Measurements from ENCODE around the gene NUDT15. TPM values are rescaled to one million over a fixed set of nuclear protein-coding genes. Genes with fewer than 3 reads are reported as not detected.

Gene NUDT15
- total RNA-seq, 1 donor from 2014 or later: 17.5 TPM

DNA sequence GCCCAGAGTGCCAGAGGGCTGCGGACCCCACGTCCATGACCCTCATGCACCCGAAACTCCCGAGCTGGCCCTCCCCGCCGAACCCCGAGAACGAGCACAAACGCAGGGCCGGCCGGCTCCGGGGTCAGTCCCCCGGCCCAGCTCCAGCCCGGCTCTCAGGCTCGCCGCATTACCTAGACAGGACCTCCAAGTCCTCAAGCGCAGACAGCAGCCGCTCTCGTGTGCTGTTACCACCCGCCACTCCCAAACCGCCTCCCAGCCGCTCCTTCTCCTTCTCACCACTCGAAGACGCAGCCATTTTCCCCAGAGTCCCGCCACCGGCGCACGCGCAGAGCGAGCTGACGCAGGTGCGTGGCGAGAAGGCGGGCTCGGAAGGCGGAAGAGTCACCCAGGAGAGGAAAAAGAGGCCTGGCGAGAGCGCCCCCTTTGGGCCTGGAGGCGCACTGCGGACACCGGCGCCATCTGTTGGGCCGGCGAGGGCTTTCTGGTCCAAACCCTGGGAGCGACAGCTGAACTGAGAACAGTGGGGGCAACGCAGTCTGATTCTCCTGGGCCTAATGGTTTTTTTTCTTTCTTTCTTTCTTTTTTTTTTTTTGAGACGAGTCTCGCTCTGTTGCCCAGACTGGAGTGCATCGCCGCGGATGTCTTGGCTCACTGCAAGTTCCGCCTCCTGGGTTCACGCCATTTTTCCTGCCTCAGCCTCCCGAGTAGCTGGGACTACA is 57.4 kb downstream of the NUDT15 start, which contains the start of gene MED4:
MED4 (minus strand) TSS at position 324 of the 722 bp plus-strand sequence; CDS start at position 298, 26 bp downstream.
- DNase-seq (ENCODE audit: low read depth): peak; percentile 61
- peak within 1 kb of the TSS; percentile 86 for H3K4me3 ChIP-seq (ENCODE audit: low read depth, low read length)
- no peaks in the 10 kb centered on the region for H3K36me3 ChIP-seq (ENCODE audit: control insufficient read depth, insufficient read depth, low read length)
- TF ChIP-seq, protein P1, sequence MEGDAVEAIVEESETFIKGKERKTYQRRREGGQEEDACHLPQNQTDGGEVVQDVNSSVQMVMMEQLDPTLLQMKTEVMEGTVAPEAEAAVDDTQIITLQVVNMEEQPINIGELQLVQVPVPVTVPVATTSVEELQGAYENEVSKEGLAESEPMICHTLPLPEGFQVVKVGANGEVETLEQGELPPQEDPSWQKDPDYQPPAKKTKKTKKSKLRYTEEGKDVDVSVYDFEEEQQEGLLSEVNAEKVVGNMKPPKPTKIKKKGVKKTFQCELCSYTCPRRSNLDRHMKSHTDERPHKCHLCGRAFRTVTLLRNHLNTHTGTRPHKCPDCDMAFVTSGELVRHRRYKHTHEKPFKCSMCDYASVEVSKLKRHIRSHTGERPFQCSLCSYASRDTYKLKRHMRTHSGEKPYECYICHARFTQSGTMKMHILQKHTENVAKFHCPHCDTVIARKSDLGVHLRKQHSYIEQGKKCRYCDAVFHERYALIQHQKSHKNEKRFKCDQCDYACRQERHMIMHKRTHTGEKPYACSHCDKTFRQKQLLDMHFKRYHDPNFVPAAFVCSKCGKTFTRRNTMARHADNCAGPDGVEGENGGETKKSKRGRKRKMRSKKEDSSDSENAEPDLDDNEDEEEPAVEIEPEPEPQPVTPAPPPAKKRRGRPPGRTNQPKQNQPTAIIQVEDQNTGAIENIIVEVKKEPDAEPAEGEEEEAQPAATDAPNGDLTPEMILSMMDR (IDR thresholded peaks at IDR 0.05; ENCODE audit: insufficient read depth, low read length, poor library complexity, severe bottlenecking): peak; percentile 100
- H3K27me3 ChIP-seq (ENCODE audit: control insufficient read depth, insufficient read depth, low read length): no peaks in the 10 kb centered on the region

DNA sequence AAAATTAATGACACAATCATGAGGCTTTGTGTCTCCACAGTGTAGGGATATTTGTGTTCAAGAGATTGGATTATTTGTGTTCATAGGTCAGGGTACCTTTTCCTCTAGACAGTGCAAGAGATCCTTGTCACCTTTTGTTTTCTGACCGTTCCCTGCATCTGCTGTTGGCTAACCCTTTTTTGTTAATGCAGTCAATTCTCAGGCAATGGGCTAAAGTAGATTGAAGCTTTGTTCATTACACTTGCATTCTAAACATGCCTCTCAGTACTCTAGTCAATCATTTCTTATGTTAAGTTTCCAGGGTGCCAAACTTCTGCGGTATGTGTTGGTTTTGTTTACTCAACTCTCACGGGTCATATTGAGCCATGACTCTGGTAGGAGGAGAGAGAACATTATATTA is 59.1 kb downstream of the NUDT15 start:
- H3K4me3 ChIP-seq (ENCODE audit: low read depth, low read length): no peak overlapping the region
- no peaks in the 10 kb centered on the region for H3K27me3 ChIP-seq (ENCODE audit: control insufficient read depth, insufficient read depth, low read length)
- H3K36me3 ChIP-seq (ENCODE audit: control insufficient read depth, insufficient read depth, low read length): no peaks in the 10 kb centered on the region
- TF ChIP-seq, protein P1 (IDR thresholded peaks at IDR 0.05; ENCODE audit: insufficient read depth, low read length, poor library complexity, severe bottlenecking): no peak
- peak; percentile 18 for DNase-seq (ENCODE audit: low read depth)

Other genes with a start within 250 kb of the NUDT15 start
- gene SUCLA2, start 36.5 kb upstream of the NUDT15 start, total RNA-seq: 32.7 and 36.8 TPM in 2 replicates
- gene MED4, start 57.4 kb downstream of the NUDT15 start, total RNA-seq: 25.9 and 39.2 TPM in 2 replicates
- 241 and 246 TPM in 2 replicates for gene ITM2B, start 195.5 kb downstream of the NUDT15 start, total RNA-seq

Measured in kidney epithelial cell (primary cell).